GM23338 (cell line): ENCODE results near the gene ZDHHC1. TPM values are rescaled to one million over a fixed set of nuclear protein-coding genes. Genes with fewer than 3 reads are reported as not detected.

Experiments
- ATAC-seq: fragments of 200-7000 bp; cut with Tn5 transposase; 3 replicates; pipeline ENCODE4 v1.9.1; 2020
- DNase-seq: peaks from one replicate; pipeline ENCODE4 v3.0.0-alpha.2; 2015; ENCODE audit warnings: low spot score
- H2AFZ ChIP-seq: fragments of 200-600 bp; sonication (generic); 2 replicates; pipeline ENCODE4 v1.8.0; 2016; ENCODE audit warnings: antibody characterized with exemption, mild to moderate bottlenecking, moderate library complexity
- H3F3A ChIP-seq: fragments of 200-600 bp; sonication (generic); replicated peaks from 2 replicates; pipeline ENCODE4 v1.8.0; 2017; ENCODE audit warnings: antibody characterized with exemption, mixed run types, low read depth
- H3K27ac ChIP-seq: fragments of 200-600 bp; sonication (generic); 2 replicates; pipeline ENCODE4 v1.6.1; 2016; ENCODE audit warnings: low read depth
- H3K27me3 ChIP-seq: fragments of 200-600 bp; sonication (generic); 2 replicates; pipeline ENCODE4 v1.8.0; 2016; ENCODE audit warnings: mild to moderate bottlenecking, mixed run types, moderate library complexity; ENCODE audit not compliant: insufficient read depth
- H3K36me3 ChIP-seq: fragments of 200-600 bp; sonication (generic); 2 replicates; pipeline ENCODE4 v1.8.0; 2016; ENCODE audit warnings: mild to moderate bottlenecking; ENCODE audit not compliant: insufficient read depth
- H3K4me1 ChIP-seq: fragments of 200-600 bp; sonication (generic); 2 replicates; pipeline ENCODE4 v1.8.0; 2016; ENCODE audit warnings: mild to moderate bottlenecking, moderate library complexity; ENCODE audit not compliant: insufficient read depth
- H3K4me2 ChIP-seq: fragments of 200-600 bp; sonication (generic); 2 replicates; pipeline ENCODE4 v1.7.1; 2017; ENCODE audit warnings: mixed run types
- H3K4me3 ChIP-seq: fragments of 200-600 bp; sonication (generic); 2 replicates; pipeline ENCODE4 v1.6.1; 2016; ENCODE audit warnings: mixed run types
- H3K79me2 ChIP-seq: fragments of 200-600 bp; sonication (generic); replicated peaks from 2 replicates; pipeline ENCODE4 v1.8.0; 2017; ENCODE audit warnings: mild to moderate bottlenecking; ENCODE audit not compliant: insufficient read depth
- H3K9me2 ChIP-seq: fragments of 200-600 bp; sonication (generic); 2 replicates; pipeline ENCODE4 v1.8.0; 2017; ENCODE audit not compliant: insufficient read depth
- H4K20me1 ChIP-seq: fragments of 200-600 bp; sonication (generic); replicated peaks from 2 replicates; pipeline ENCODE4 v1.8.0; 2017; ENCODE audit warnings: mild to moderate bottlenecking; ENCODE audit not compliant: insufficient read depth
- H3K27ac Mint-ChIP-seq: 2 replicates; pipeline ENCODE4 v1.8.0; 2020; ENCODE audit warnings: inconsistent platforms, mild to moderate bottlenecking, moderate library complexity, mixed read lengths
- H3K27me3 Mint-ChIP-seq: 3 replicates; pipeline ENCODE4 v1.8.0; 2022; ENCODE audit warnings: low read depth, mild to moderate bottlenecking, moderate library complexity, mixed read lengths, inconsistent platforms; ENCODE audit not compliant: insufficient read depth, poor library complexity
- H3K36me3 Mint-ChIP-seq: 3 replicates; pipeline ENCODE4 v1.8.0; 2021; ENCODE audit warnings: low read depth, mild to moderate bottlenecking, inconsistent platforms, moderate library complexity, mixed read lengths
- H3K4me1 Mint-ChIP-seq: 3 replicates; pipeline ENCODE4 v1.8.0; 2020; ENCODE audit warnings: mild to moderate bottlenecking, inconsistent platforms, mixed read lengths
- H3K4me3 Mint-ChIP-seq: 3 replicates; pipeline ENCODE4 v1.8.0; 2021; ENCODE audit warnings: moderate library complexity, mild to moderate bottlenecking, inconsistent platforms, mixed read lengths
- H3K9me3 Mint-ChIP-seq: 3 replicates; pipeline ENCODE4 v1.8.0; 2020; ENCODE audit warnings: moderate library complexity, mild to moderate bottlenecking, inconsistent platforms, mixed read lengths
- CREB1 ChIP-seq: fragments of 250-450 bp; sonication (Bioruptor Pico); IDR thresholded peaks from 2 replicates; pipeline ENCODE4 v1.5.0; 2020; ENCODE audit warnings: low read depth, mild to moderate bottlenecking, moderate library complexity
- EZH2 ChIP-seq: fragments of 200-600 bp; sonication (generic); IDR thresholded peaks from one replicate; pipeline ENCODE4 v1.8.0; 2017; ENCODE audit warnings: antibody characterized with exemption, mild to moderate bottlenecking, low read depth; ENCODE audit not compliant: unreplicated experiment
- POLR2AphosphoS5 ChIP-seq: IDR thresholded peaks from 2 replicates; pipeline ENCODE4 v1.6.1; 2016; ENCODE audit warnings: antibody characterized with exemption, low read depth
- ZNF331 ChIP-seq: fragments of 250-450 bp; sonication (Bioruptor Pico); IDR thresholded peaks from 2 replicates; pipeline ENCODE4 v1.5.0; 2020; ENCODE audit warnings: low read depth, mild to moderate bottlenecking, moderate library complexity
- polyA plus RNA-seq: library from polyadenylated mRNA; unstranded; fragments of >200 nt; fragmentation: Nextera tagmentation; extraction: Ambion mirVana; gene quantifications from 2 replicates; pipeline ENCODE4 v1.2.1, GENCODE V29; 2016
- total RNA-seq: library from RNA; depleted of rRNA; stranded (reverse); fragments of >200 nt; shearing (Covaris generic); gene quantifications from 2 replicates; pipeline ENCODE4 v1.2.3, GENCODE V29; 2014
- TF ChIP-seq, protein P1 (sequence below): fragments of 250-450 bp; sonication (Bioruptor Pico); IDR thresholded peaks from 2 replicates; pipeline ENCODE4 v1.5.0; 2020; ENCODE audit warnings: mild to moderate bottlenecking, moderate library complexity
- TF ChIP-seq, protein P2 (sequence below): IDR thresholded peaks from 2 replicates; pipeline ENCODE4 v1.6.1; 2016; ENCODE audit warnings: antibody characterized with exemption
- TF ChIP-seq, protein P3 (sequence below): IDR thresholded peaks from one replicate; pipeline ENCODE4 v1.6.1; 2018; ENCODE audit warnings: antibody characterized with exemption; ENCODE audit not compliant: unreplicated experiment

Gene ZDHHC1
- total and polyA plus RNA-seq, 2 experiments from 2014 or later: 1.4 to 2.7 TPM

DNA sequence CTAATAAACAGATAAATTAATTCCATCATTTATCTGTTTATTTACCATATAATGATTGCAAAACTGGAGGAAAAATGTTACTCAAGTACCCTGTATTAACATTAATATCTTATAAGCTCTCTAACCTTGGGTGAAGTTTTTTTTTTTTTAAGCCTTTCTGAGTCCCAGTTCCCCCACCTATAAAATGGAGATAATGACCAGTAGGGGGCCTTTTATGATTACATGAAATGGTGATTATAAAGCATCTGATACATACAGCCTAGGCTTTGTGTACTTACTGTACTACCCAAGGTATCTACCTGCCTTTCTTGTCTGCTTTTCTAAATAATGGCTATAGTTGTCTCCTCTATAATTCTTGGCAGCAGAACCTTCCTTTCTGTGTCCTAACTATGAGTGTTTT lies 67.1 kb downstream of the ZDHHC1 start (continued):
- TF ChIP-seq, protein P1, sequence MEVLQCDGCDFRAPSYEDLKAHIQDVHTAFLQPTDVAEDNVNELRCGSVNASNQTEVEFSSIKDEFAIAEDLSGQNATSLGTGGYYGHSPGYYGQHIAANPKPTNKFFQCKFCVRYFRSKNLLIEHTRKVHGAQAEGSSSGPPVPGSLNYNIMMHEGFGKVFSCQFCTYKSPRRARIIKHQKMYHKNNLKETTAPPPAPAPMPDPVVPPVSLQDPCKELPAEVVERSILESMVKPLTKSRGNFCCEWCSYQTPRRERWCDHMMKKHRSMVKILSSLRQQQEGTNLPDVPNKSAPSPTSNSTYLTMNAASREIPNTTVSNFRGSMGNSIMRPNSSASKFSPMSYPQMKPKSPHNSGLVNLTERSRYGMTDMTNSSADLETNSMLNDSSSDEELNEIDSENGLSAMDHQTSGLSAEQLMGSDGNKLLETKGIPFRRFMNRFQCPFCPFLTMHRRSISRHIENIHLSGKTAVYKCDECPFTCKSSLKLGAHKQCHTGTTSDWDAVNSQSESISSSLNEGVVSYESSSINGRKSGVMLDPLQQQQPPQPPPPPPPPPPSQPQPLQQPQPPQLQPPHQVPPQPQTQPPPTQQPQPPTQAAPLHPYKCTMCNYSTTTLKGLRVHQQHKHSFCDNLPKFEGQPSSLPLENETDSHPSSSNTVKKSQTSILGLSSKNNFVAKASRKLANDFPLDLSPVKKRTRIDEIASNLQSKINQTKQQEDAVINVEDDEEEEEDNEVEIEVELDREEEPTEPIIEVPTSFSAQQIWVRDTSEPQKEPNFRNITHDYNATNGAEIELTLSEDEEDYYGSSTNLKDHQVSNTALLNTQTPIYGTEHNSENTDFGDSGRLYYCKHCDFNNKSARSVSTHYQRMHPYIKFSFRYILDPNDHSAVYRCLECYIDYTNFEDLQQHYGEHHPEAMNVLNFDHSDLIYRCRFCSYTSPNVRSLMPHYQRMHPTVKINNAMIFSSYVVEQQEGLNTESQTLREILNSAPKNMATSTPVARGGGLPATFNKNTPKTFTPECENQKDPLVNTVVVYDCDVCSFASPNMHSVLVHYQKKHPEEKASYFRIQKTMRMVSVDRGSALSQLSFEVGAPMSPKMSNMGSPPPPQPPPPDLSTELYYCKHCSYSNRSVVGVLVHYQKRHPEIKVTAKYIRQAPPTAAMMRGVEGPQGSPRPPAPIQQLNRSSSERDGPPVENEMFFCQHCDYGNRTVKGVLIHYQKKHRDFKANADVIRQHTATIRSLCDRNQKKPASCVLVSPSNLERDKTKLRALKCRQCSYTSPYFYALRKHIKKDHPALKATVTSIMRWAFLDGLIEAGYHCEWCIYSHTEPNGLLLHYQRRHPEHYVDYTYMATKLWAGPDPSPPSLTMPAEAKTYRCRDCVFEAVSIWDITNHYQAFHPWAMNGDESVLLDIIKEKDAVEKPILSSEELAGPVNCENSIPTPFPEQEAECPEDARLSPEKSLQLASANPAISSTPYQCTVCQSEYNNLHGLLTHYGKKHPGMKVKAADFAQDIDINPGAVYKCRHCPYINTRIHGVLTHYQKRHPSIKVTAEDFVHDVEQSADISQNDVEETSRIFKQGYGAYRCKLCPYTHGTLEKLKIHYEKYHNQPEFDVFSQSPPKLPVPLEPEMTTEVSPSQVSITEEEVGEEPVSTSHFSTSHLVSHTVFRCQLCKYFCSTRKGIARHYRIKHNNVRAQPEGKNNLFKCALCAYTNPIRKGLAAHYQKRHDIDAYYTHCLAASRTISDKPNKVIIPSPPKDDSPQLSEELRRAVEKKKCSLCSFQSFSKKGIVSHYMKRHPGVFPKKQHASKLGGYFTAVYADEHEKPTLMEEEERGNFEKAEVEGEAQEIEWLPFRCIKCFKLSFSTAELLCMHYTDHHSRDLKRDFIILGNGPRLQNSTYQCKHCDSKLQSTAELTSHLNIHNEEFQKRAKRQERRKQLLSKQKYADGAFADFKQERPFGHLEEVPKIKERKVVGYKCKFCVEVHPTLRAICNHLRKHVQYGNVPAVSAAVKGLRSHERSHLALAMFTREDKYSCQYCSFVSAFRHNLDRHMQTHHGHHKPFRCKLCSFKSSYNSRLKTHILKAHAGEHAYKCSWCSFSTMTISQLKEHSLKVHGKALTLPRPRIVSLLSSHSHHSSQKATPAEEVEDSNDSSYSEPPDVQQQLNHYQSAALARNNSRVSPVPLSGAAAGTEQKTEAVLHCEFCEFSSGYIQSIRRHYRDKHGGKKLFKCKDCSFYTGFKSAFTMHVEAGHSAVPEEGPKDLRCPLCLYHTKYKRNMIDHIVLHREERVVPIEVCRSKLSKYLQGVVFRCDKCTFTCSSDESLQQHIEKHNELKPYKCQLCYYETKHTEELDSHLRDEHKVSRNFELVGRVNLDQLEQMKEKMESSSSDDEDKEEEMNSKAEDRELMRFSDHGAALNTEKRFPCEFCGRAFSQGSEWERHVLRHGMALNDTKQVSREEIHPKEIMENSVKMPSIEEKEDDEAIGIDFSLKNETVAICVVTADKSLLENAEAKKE (CRISPR knock-in tag): no peak

DNA sequence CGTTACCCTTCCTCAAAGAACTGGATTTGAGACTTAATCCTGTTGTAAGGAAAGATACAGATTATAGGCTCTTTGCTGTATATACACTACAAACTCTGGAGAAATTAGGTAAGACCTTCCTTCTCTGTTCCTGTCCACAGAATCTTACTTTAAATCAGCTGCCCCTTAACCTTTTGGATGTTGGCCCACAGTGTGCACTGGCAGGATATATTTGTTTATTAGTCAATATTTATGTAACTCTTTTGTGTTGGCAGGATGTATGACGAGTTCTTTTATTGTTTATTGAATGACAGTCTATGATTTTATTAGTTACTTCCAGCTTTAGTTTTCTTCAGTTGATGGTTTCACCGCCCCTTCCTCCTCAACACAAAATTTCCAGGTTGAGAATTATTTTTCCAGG lies 69.9 kb downstream of the ZDHHC1 start:
- no peak overlapping the region for H3K4me2 ChIP-seq
- no peak overlapping the region for H3K4me3 ChIP-seq
- peaks cover 2% of the 10 kb centered on the region for H3K27me3 Mint-ChIP-seq
- no peak for ATAC-seq
- H3F3A ChIP-seq: no peaks in the 10 kb centered on the region
- no peaks in the 10 kb centered on the region for H3K79me2 ChIP-seq
- no peak overlapping the region for H2AFZ ChIP-seq
- H3K27ac ChIP-seq: no peak overlapping the region
- no peaks in the 10 kb centered on the region for H3K9me3 Mint-ChIP-seq
- H3K36me3 Mint-ChIP-seq: no peaks in the 10 kb centered on the region
- DNase-seq: no peak
- H4K20me1 ChIP-seq: no peaks in the 10 kb centered on the region
- no peaks in the 10 kb centered on the region for H3K4me1 ChIP-seq
- H3K4me3 Mint-ChIP-seq: no peak overlapping the region
- no peaks in the 10 kb centered on the region; the same call in 1 of the 2 replicates for H3K27me3 ChIP-seq
- H3K4me1 Mint-ChIP-seq: no peaks in the 10 kb centered on the region
- H3K36me3 ChIP-seq: no peaks in the 10 kb centered on the region
- no peak overlapping the region for H3K27ac Mint-ChIP-seq
- no peaks in the 10 kb centered on the region for H3K9me2 ChIP-seq
- TF ChIP-seq CREB1 (CRISPR knock-in tag) (no peak), POLR2AphosphoS5 (no peak), ZNF331 (no peak), EZH2 (no peak)
- TF ChIP-seq, protein P2, sequence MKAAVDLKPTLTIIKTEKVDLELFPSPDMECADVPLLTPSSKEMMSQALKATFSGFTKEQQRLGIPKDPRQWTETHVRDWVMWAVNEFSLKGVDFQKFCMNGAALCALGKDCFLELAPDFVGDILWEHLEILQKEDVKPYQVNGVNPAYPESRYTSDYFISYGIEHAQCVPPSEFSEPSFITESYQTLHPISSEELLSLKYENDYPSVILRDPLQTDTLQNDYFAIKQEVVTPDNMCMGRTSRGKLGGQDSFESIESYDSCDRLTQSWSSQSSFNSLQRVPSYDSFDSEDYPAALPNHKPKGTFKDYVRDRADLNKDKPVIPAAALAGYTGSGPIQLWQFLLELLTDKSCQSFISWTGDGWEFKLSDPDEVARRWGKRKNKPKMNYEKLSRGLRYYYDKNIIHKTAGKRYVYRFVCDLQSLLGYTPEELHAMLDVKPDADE: no peak
- TF ChIP-seq, protein P3, sequence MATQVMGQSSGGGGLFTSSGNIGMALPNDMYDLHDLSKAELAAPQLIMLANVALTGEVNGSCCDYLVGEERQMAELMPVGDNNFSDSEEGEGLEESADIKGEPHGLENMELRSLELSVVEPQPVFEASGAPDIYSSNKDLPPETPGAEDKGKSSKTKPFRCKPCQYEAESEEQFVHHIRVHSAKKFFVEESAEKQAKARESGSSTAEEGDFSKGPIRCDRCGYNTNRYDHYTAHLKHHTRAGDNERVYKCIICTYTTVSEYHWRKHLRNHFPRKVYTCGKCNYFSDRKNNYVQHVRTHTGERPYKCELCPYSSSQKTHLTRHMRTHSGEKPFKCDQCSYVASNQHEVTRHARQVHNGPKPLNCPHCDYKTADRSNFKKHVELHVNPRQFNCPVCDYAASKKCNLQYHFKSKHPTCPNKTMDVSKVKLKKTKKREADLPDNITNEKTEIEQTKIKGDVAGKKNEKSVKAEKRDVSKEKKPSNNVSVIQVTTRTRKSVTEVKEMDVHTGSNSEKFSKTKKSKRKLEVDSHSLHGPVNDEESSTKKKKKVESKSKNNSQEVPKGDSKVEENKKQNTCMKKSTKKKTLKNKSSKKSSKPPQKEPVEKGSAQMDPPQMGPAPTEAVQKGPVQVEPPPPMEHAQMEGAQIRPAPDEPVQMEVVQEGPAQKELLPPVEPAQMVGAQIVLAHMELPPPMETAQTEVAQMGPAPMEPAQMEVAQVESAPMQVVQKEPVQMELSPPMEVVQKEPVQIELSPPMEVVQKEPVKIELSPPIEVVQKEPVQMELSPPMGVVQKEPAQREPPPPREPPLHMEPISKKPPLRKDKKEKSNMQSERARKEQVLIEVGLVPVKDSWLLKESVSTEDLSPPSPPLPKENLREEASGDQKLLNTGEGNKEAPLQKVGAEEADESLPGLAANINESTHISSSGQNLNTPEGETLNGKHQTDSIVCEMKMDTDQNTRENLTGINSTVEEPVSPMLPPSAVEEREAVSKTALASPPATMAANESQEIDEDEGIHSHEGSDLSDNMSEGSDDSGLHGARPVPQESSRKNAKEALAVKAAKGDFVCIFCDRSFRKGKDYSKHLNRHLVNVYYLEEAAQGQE: no peak
